Calu3 (cell line): ENCODE results near the gene PLK5. TPM values are rescaled to one million over a fixed set of nuclear protein-coding genes. Genes with fewer than 3 reads are reported as not detected.
"Not testable (repeated sequence)": the region's sequence is repeated elsewhere in the genome, so short reads cannot be mapped to it uniquely, and the experiment has no call there.

Source experiments
- BruUV-seq: library from RNA; stranded (reverse); fragments of 400-500 nt; replicated peaks from 2 replicates; lab custom pipeline; 2021; lab: Mats Ljungman, UMichigan
- CTCF ChIA-PET: fragments of 300-600 bp; sonication (Branson Sonifier 250); formaldehyde crosslinking; loops from one replicate; lab custom pipeline; 2022; ENCODE audit warnings: antibody characterized with exemption; lab: Charles Lee
- DNase-seq: peaks from one replicate; pipeline ENCODE4 v3.0.0; 2022
- H3K27ac Mint-ChIP-seq: one replicate; pipeline ENCODE4 v1.8.0; 2022; ENCODE audit warnings: mixed read lengths; ENCODE audit not compliant: unreplicated experiment
- H3K27me3 Mint-ChIP-seq: one replicate; pipeline ENCODE4 v1.8.0; 2022; ENCODE audit warnings: mixed read lengths; ENCODE audit not compliant: unreplicated experiment
- H3K36me3 Mint-ChIP-seq: one replicate; pipeline ENCODE4 v1.8.0; 2022; ENCODE audit warnings: mild to moderate bottlenecking, moderate library complexity, mixed read lengths; ENCODE audit not compliant: insufficient read depth, unreplicated experiment
- H3K4me1 Mint-ChIP-seq: one replicate; pipeline ENCODE4 v1.8.0; 2022; ENCODE audit warnings: mild to moderate bottlenecking, low read depth, mixed read lengths; ENCODE audit not compliant: unreplicated experiment
- H3K4me3 Mint-ChIP-seq: one replicate; pipeline ENCODE4 v1.8.0; 2022; ENCODE audit warnings: mild to moderate bottlenecking, low read depth, moderate library complexity, mixed read lengths; ENCODE audit not compliant: unreplicated experiment
- H3K9me3 Mint-ChIP-seq: one replicate; pipeline ENCODE4 v1.8.0; 2022; ENCODE audit warnings: low read depth, mixed read lengths; ENCODE audit not compliant: unreplicated experiment
- intact Hi-C: fragments of 100-400 bp; cut with micrococcal nuclease; formaldehyde crosslinking; loops from one replicate; pipeline ENCODE4 v1.10.0; 2022; ENCODE audit not compliant: unreplicated experiment
- total RNA-seq: library from RNA; stranded (reverse); gene quantifications from 2 replicates; pipeline ENCODE4 v1.2.3, GENCODE V29; 2022
- TF ChIP-seq, protein P1 (sequence below): fragments of 200-600 bp; IDR thresholded peaks from one replicate; pipeline ENCODE4 v1.8.0; 2022; ENCODE audit warnings: antibody characterized with exemption; ENCODE audit not compliant: unreplicated experiment

PLK5 gene
- total RNA-seq, 1 experiment from 2014 or later = not detected

DNA sequence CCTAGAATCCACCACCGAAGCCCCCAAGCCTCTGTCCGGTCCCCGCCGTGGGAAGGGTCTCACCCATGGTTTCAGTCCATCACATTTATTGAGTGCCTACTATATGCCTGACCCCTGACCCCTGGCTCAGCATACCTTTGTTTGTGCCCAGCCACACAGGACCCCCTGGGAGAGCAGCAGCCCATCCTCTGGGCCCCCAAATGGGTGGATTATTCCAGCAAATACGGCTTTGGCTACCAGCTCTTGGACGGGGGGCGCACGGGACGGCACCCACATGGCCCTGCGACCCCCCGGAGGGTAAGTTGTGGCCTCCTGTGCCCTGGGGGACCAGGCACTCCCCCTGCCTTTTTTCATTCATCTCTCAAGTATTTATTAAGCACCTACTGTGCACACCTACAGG, 7.7 kb downstream of the PLK5 start:
- H3K36me3 Mint-ChIP-seq = no peaks in the 10 kb centered on the region
- CTCF ChIA-PET = no interaction called here
- no peaks in the 10 kb centered on the region for H3K9me3 Mint-ChIP-seq
- peaks cover 42% of the 10 kb centered on the region for H3K27me3 Mint-ChIP-seq
- no TSS peak for BruUV-seq
- no peak overlapping the region for H3K27ac Mint-ChIP-seq
- TF ChIP-seq, protein P1, sequence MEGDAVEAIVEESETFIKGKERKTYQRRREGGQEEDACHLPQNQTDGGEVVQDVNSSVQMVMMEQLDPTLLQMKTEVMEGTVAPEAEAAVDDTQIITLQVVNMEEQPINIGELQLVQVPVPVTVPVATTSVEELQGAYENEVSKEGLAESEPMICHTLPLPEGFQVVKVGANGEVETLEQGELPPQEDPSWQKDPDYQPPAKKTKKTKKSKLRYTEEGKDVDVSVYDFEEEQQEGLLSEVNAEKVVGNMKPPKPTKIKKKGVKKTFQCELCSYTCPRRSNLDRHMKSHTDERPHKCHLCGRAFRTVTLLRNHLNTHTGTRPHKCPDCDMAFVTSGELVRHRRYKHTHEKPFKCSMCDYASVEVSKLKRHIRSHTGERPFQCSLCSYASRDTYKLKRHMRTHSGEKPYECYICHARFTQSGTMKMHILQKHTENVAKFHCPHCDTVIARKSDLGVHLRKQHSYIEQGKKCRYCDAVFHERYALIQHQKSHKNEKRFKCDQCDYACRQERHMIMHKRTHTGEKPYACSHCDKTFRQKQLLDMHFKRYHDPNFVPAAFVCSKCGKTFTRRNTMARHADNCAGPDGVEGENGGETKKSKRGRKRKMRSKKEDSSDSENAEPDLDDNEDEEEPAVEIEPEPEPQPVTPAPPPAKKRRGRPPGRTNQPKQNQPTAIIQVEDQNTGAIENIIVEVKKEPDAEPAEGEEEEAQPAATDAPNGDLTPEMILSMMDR = no peak
- DNase-seq = no peak
- intact Hi-C loops = no loop called here
- H3K4me3 Mint-ChIP-seq = no peak overlapping the region
- peaks cover 2% of the 10 kb centered on the region for H3K4me1 Mint-ChIP-seq

DNA sequence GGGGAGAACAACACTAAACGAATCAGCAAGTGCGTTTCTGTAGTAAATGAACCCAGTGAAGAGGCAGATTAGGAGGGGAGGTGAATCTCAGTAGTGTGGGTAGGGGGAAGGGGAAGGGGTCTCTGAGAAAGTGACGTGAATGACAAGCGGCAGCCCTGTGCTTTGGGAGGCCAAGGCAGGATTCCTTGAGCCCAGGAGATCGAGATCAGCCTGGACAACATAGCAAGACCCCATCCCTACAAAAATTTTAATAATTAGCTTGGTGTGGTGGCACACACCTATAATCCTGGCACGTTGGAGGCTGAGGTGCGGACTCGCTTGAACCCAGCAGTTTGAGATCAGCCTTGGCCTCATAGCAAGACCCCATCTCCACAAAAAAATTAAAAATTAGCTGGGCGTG, 8.1 kb downstream of the PLK5 start:
- intact Hi-C loops = no loop called here
- no peak for DNase-seq
- peaks cover 37% of the 10 kb centered on the region for H3K27me3 Mint-ChIP-seq
- no TSS peak for BruUV-seq
- H3K9me3 Mint-ChIP-seq = no peaks in the 10 kb centered on the region
- no peak overlapping the region for H3K4me3 Mint-ChIP-seq
- TF ChIP-seq, protein P1 = no peak
- no peaks in the 10 kb centered on the region for H3K4me1 Mint-ChIP-seq
- no peak overlapping the region for H3K27ac Mint-ChIP-seq
- no peaks in the 10 kb centered on the region for H3K36me3 Mint-ChIP-seq
- CTCF ChIA-PET = no interaction called here

- no TSS peak for BruUV-seq
- Mint-ChIP-seq H3K9me3 (no peaks in the 10 kb centered on the region), H3K27me3 (peaks cover 26% of the 10 kb centered on the region), H3K4me1 (no peaks in the 10 kb centered on the region), H3K36me3 (no peaks in the 10 kb centered on the region), H3K4me3 (no peak overlapping the region), H3K27ac (no peak overlapping the region)
- intact Hi-C loops = no loop called here
- TF ChIP-seq, protein P1 = no peak
- CTCF ChIA-PET = interaction anchor here (0.6 to 0.7 kb wide), 5 partner anchors 9 to 144 kb away, joined by 3 to 7 read pairs (median 3); partner anchors contain the start of gene REEP6
- no peak for DNase-seq
Observed at GRCh38 chr19:1533510-1534150, 9.8 kb downstream of the PLK5 start.

- Mint-ChIP-seq H3K4me3 (no peak overlapping the region), H3K4me1 (no peaks in the 10 kb centered on the region), H3K27ac (no peak overlapping the region), H3K9me3 (no peaks in the 10 kb centered on the region), H3K27me3 (peaks cover 21% of the 10 kb centered on the region), H3K36me3 (no peaks in the 10 kb centered on the region)
- CTCF ChIA-PET = no interaction called here
- BruUV-seq = no TSS peak
- TF ChIP-seq, protein P1 = no peak
- no peak for DNase-seq
- intact Hi-C loops = no loop called here
Observed at GRCh38 chr19:1534972-1535371, 11.1 kb downstream of the PLK5 start.

DNA sequence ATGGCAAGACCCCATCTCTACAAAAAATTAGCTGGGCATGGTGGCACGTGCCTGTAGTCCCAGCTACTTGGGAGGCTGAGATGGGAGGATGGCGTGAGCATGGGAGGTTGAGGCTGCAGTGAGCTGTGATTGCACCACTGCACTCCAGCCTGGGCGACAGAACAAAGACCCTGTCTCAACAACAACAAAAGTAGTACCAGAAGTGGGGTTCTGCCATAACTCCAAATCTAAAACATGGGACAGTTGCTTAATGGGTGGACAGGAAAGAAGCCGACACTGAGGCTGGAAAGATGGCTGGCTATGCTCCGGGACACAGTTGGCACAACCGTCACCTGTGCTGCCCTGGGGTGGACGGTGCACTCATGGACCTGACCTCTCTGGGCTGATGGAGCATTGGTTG, 11.8 kb downstream of the PLK5 start:
- BruUV-seq, H3K9me3 Mint-ChIP-seq, H3K4me1 Mint-ChIP-seq, intact Hi-C loops, H3K27ac Mint-ChIP-seq, H3K36me3 Mint-ChIP-seq, DNase-seq, H3K4me3 Mint-ChIP-seq: not testable (repeated sequence)
- peaks cover 14% of the 10 kb centered on the region for H3K27me3 Mint-ChIP-seq
- CTCF ChIA-PET = interaction anchor here (0.7 kb wide), 1 partner anchor 8 kb away, joined by 6 read pairs; no protein-coding TSS in a partner anchor
